NCI-H524 treated with DMSO at 0.1 percent for 48 hours (cell line): ENCODE measurements around the gene CORO6.

Source experiments
- DNase-seq: peaks from one replicate; lab custom pipeline; 2025; lab: John Stamatoyannopoulos, UW

Gene CORO6

DNA sequence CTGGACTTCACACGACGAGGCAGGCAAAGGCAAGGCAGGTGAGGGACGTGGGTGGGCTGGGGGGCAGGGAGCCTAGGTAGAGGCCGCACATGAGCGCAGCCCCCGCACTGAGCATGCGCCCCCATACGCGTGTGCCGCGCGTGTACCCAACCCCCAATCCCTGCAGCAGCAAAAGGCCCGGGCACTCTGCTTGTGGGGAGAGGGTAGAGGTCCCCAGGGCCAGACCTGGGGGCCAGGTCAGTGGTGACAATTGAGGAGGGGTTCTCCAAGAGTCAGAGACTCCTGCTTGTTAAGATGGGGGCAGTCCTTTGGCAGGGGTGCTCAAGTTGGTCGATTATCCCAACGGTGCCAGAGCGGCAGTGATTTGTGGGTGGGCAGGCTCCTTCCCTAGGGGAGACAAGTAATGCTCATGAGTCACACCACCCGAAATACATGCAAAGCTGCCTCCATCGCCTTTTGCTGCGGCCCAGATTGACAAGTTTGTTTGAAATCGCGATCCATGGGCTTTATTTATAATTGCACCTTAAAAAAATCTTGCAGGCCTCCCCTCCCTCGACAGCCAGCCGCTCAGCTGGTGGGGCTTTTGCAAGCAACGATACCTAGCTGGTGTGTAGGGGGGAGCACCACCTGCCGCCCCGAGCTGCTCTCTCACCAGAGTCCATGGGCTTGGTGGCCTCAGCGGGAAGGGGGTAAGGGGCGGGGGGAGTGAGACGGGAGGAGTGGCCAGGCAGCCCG is 32.1 kb downstream of the CORO6 start:
- peak; percentile 76 for DNase-seq

DNA sequence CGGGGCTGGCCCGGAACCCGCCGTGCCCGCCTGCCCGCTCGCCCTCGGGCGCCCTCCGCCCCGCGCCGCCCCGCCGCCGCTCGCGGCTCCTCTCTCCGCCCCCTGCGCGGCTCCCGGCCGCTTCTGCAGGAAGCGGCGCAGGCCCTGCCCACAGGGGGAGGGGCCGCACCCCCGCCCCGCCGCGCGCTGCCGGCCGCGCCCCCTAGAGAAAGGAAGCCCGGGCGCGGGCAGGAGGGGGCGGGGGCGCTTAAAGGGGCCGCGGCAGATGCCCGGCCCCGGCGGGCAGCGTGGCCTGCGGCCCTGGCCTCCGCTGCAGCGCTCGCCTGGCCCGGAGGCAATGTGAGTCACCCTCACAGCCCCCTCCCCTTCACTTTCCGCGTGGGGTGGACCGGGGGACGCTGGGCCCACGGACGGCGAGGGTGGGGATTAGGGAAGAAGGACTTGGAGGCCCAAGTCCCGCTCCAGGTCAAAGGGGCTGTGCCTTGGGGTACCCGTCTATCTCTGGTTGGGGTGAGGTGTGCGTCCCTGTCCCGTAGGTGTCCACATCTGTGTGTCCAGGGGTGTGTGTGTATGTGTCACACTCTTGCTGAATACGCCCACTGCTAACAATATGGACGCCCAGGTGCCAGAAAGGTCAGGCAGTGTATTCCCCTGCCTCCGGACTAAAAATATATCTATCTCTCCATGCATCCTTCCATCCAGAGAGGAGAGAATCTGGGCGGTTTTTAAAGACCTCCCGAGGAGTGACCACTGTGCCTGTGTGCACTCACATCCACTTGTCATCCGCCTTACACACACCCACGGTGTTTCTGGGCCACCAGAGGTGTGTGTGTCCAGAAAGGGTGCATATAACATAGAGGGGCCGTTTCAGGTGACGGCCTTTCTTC is 32.9 kb downstream of the CORO6 start, which contains the start of gene GIT1:
TSS of gene GIT1 (minus strand) at position 125 of the 887 bp plus-strand sequence. CDS start 270 bp downstream, outside the sequence.
- no peak for DNase-seq

DNA sequence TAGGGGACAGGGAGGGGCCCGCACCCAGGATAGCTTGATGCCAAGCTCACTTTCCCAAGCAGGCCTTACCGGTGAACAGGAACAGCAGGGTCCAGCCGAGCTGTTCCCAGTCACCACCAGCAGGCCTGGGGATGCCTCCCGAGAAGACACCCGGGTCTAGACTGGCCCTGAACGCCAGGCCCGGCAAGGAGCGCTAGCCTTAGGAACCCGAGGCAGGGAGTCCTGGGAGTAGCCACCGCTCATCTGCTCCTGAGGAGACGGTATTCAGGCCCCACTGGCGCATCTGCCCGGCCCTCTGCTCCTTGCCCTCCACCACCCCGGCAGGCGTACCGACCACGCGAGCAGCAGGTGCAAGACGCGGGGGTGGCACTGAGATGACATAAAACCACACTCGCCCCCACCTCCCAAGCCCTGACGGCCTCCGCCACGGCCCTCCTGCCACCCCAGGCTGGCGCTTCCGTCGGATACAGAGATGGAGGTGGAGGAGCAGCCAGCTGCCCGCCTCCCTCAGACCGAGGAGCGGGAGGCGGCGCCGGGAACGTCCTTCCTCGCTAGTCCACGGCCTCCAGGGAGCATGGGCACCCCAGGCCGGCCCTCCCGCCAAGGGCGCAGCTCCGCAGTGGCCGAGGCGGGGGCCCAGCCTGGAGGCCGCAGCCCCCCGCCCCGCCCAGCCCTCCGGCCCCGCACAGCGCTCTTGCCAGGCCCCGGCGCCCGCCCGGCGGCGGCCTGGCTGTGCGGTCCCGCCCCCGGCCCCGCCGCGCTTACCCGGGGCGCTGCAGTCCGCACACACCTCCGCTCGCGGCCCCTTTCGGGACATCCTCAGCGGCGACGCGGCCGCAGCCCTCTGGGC is 33.9 kb downstream of the CORO6 start:
- DNase-seq: no peak

DNA sequence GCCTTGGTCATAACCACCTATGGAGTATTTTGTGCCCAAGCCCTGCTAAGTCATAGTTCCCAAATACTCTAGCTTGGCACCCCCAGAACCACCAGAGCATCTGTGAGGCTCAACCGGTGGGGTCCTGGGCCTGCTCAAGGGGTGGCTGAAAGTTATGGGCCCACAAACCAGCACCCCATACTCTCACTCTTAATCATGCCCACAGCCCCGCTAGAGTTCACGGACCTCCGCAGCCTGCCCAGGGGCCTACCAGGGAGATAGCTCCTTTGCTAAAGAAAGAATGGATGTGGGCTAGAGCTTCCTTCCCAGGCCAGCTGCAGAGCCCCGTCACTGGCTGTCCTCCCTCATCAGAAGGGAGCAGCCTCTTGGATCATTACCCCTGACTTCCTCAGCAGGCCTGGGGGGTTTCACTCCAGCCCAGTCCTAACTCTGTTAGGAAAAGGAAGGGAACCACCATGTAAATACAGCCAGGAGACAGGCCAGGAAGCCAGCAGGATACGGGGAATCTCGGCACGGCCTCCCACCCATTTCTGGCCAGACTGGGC is 34.6 kb downstream of the CORO6 start:
- no peak for DNase-seq

DNA sequence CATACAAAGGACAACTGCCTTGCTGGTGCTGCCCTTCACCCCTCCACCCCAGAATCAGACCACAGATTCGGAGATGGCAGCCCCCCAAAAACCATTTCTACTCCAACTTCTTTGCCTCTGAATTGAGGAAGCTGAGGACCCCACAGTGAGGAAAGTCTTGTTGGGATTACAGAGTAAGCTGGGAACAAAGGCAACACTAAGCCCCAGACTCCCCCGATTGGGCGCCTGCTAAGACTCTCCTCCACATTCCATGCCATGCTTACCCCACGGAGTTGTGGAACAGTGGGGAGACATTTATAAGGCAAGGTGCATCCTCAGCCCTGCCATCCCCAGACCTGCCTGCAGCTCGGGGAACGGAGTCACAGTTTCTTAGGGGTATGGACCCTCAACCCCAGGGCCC is 35.1 kb downstream of the CORO6 start:
- no peak for DNase-seq

DNA sequence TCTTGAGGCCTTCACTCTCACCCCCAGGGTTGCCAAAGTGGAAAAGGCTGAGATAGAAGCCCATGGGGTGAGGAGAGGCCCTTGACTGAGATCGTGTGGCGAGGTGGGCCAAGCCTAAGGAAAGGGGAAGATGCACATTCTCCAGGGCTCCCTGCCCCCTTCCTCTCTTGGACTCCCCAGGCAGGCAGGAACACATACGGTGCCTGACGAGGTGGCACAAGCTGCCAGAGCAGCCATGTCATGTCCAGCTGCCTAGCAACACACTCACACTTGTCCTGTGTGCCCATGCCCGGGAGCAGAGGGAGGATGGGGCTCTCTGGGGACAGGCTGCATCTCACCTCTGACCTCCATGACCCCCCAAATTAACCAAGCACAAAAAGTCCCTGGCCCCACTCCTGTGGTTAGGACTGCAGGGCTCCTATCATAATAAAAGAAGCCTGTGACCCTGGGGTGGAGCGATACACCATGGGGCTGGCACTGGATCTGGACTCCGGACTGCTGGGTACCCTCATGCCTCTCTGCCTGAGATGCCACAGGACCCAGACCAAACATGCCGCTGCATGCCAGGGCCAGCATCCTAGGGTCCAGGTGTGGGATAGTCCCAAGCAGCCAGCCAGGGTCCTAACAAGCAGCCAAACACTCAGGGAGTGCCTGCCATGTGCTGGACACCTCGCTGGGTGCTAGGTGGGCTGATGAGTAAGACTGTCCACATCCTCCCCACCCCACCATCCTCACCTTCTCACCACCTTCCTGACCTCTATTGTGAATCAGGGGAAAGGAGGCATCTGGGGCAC is 35.8 kb downstream of the CORO6 start:
- DNase-seq: no peak

DNA sequence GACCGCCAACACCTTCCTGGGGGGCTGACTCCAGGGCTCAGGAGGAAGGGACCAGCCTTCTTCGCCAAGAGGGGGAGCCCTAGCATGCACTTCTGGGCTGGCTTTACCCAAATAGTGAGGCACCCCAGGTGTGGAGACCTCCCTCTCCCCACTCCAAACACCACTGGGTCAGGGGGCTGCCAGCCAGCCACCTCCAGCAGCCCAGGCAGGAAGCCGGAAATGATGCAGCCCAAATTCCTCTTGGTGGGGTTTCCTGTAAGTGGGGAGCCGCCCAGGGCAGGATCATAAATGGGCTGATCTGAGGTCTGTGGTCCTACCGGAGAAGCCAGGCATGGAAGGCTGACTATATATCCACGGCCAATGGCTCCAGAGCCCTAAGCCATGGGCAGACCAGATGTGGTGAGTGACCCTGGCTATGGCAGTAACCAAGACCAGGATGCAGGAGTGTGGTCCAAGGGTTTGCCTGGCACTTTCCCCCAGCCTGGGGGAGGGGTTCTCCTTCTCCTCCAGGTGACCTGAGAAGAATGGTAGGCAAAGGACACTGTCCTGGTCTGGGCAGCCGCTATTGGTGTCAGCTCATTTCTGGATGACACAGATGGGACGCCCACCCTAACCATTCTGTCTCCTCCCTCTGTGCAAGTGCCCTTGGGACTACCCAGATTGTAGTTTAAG is 37.5 kb downstream of the CORO6 start:
- no peak for DNase-seq

DNA sequence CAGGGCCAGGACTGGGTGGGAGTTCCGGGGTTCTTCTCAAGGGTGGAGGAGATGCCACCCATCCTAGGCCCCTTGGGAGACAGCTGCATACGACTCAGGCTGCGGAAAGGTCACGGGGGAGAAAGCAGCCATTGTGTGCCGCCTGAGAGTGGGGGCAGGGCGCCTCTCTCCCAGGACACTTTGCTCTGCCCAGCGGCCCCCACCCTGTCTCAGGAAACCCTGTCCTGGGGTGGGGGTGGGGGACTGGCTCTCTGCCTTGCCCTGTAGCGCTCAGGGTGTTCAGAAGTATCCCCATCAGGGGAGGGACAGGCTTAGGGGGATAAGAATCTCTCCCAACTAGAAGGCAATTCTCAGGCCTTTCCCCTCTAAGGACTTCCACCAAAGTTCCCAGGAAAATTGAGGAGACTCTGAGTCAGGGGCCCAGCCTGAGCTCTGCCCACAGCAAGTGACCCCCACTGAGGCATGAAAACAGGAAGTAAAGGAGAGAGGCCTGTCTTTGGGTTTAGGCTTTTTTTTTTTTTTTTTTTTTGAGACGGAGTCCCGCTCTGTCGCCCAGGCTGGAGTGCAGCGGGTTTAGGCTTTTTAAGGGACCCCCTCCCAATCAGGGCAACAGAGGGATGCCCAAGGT is 38.1 kb downstream of the CORO6 start:
- no peak for DNase-seq

DNA sequence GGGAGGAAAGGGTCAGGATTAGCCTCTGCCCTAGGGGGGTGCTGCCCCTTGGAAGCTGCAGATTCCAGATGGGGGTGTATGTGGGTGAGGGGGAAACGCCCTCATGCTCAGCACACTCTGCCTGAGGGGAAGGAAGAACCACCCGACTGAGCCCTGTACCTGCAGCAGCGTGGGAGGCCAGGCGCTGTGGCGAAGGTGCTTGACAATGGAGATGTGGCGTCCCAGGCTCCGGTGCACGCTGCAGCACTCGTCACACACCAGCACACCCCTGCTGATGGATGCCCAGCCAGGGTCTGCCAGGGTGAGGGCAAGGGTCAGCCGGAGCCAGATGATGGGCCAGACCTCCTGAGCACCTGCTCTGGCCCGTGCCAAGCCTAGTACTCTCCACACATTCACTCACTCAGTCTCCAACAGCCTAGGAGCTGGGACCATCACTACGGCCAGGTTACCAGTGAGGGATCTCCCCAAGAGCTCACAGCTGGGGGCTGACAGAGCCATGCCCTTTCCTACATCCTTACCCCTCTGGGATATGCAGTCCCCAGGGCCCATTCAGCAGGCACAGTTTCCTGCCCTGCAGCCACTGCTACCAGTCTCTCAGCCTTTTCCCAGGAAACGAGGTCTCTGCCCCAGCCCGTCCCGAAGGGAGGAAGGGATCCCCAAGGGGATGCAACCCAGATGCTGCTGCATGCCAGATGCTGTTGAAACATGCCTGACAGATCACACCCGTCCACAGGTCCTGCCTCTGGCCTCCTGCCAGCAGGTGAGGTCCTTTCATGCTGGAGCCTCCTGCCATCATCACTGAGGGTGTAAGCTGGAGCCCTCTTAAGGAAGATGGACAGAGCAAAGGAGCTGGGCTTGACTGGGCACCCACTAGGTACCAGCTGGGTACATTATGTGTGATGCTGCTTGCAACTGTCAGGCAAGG is 39.1 kb downstream of the CORO6 start:
- no peak for DNase-seq

DNA sequence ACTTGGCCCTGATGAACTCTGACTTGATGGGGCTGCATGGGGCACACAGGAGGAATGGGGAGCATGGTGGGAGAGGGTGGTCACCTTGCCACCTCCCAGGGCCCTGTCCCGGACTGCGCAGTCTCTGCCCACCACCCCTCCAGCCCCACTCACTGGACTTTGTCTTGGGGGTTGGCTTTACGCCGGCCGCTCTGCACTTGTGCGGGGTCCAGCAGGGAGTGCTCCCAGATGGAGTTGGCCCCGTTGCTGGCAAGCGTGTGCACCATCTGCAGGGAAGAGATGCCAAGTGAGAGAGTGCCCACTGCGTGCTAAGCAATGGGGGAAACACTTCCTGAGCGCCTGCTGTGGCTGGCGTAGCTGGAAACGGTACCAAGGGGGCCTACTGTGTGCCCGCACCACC is 39.9 kb downstream of the CORO6 start:
- no peak for DNase-seq

DNA sequence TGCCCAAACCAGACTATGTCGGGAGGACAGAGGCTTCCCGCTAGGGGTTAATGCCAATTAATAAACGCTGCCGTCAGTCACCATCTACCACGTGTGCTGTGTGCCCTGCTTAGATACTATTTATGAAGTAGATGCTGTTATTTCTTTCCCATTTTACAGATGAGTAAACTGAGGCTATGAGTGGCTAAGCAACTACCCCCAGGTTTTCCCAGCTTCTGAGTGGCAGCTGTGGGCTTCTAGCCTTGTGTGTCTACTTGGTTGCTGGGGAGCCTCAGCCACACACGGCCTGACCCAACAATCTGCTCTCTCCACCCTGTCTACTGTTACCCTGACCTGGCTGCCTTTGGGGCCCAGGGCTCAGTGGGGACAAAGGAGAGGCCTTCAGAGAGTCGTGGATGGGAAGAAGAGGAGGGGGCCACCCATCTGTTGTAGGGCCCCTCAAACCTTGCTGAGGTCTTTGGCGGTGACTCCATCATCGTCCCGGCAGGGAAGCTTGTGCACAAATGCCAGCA is 40.4 kb downstream of the CORO6 start:
- no peak for DNase-seq

DNA sequence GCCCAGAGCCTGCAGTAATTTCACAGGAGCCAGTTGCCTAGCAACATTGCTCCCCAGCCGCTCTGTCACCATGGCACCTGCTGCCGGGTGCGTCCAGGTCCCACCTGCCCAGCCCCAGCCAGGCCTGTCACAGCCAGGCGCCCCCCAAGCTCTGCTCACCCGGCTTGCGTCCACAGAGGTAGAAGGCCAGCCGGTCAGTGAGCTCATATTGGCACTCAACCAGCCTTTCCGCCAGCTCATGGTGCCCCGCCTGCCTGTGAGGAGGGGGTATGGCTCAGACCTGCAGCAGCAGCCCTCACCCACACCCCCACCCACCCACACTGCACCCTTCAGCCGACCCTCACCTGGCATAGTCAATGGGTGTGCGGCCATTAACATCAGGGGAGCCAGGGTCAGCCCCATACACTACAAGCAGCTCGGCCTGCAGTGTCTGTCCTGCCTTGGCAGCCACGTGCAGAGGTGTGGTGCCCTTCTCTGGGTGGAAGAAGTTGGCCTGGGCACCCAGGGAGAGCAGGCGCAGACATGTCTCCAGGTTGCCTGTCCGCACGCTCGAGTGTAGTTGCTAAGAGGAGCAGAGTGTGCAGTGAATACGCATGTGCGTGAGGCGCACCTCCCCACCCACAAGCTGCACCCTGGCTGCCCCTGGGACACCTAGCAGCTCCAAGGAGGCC is 41.0 kb downstream of the CORO6 start:
- DNase-seq: no peak

DNA sequence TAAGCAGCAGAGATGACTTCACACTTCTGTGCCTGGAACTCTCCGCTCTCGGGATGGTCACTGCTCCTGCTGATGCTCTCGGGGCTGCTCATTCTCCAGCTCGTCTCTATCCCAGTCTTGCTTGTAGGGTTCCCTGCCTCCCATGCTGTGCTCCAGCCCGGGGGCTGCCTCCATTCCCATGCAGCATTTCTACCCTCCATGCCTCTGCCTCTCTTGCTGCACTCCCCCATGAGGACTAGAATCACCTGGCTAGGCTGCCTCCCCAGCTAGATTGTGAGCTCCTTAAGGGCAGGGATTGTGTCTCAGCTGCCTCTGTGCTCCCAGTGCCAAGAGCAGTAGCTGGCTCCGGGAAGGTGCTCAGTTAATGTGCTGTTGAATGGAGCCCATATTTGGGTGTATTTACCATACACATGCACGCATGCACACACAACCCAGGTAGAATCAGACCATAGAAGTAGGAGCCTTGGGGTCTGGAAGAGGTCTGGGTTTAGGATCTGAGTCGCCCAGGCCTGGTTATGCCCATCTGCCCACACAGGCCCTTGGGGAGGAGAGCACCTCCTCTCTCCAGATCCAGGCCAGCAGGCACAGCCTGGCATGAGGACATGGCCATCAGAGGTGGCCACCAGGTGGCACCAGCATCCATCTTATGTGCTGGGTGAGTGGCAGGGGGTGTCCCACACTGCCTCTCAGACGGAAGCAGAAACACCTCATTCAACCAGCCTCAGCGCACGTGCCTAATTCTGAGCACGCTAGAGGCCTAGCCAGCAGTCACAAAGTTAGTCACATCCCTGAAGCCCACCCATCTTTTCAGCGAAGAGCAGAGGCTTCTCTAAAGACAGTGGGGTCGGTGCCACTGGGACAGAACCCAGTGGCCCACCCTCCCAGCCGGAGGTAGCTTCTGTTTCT is 42.6 kb downstream of the CORO6 start:
- DNase-seq: peak; percentile 50

DNA sequence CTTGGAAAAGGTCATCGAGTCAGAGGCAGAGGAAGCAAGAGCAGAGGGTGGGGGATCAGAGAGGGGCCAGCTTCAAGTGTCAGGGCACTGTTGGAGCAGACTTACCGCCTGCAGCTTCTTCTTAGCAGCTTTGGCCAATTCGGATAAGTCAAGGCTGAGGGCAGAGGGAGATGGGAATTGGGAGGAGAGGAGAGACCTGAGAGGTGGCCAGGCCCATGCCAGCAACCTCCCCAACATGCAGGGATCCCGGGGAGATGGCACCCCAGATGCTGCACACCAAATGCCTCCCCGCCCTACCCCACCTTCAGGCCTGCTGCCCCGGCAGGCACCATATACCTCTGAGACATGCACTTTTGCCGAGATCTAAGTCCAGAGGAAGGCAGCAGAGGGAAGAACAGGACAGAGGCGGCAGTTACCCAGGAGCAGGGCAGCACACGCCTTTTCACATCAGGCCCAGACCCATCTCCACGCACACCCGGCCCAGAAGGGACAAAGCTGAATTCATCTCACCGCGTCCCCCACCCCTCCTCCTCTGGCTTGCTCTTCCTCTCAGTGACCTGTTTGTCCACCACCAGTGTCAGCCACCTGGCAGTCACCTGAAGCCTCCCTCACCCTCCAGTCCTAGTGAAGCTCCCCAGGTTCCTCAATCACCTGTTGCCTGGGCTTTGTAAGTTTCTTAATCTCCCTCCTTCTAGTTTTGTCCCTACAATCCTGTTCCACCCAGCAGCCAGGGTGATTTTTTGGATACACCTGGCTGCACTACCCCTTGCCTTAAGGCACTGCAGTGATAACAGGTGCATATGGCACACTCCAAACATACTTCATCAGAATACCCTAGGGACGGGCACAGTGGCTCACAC is 43.9 kb downstream of the CORO6 start:
- DNase-seq: no peak

DNA sequence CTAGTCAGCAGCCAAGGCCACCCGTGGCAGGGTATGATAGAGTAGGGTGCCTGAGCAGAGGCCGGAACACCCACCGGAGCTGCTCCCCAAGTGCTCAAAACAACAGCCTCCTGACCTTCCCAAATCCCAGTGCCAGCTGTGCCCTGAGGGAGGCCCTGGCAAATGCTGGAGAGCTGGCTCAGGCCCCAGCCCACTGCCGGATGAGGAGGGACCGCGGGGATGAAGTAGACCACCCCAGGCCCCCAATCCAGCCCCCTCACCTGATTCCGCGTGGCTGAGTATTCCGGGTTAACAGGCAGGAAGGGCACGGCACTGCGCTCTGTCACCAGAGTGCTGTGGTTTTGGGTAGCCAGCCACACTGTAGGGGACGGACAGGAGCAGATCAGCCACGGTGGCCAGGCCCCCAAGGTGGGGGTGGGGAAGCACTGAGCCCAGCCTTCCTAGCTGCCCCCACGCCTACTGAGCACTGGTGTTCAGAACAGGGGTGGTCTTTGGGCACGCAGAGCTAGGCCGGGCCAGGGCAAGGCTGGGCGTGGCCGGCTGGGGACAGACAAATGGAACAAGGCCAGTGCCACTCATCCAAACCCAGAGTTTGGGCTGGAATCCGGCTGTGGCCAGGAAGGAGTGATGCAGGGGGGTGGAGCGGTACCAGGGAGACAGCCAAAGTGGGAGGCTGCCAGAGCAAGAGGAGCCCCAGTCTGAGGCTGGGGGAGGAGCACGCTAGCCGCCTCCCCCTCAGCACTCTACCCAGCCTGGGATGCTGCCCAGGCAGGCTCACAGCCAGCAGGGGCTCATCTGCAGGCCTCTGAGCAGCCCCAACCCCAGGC is 45.1 kb downstream of the CORO6 start:
- no peak for DNase-seq
